ENCODE data around the gene MTPN.

- TF ChIP-seq CTCF (IDR thresholded peaks at IDR 0.05; ENCODE audit: low read depth, low read length) (no peak), EZH2phosphoT487 (IDR thresholded peaks at IDR 0.05; ENCODE audit: low read depth) (no peak)
Measured at GRCh38 chr7:135942614-135943013, 34.5 kb downstream of the MTPN start.

Measured in OCI-LY3 (cell line).